ENCODE results near the gene CACNB1. TPM values are rescaled to one million over a fixed set of nuclear protein-coding genes. Genes with fewer than 3 reads are reported as not detected.
"Not testable (repeated sequence)": the region's sequence is repeated elsewhere in the genome, so short reads cannot be mapped to it uniquely, and the experiment has no call there.

CACNB1 gene
- total RNA-seq, 1 donor from 2014 or later, result 19.0 TPM

- intact Hi-C loops (cut with micrococcal nuclease), result no loop called here
Observed at GRCh38 chr17:39177256-39177655, 20.2 kb downstream of the CACNB1 start.

- intact Hi-C loops (cut with micrococcal nuclease), result no loop called here
Observed at GRCh38 chr17:39175695-39176093, 21.8 kb downstream of the CACNB1 start.

GRCh38 chr17:39174920-39175694, 22.4 kb downstream of the CACNB1 start:
- intact Hi-C loops (cut with micrococcal nuclease), result no loop called here

GRCh38 chr17:39173526-39174274, 23.8 kb downstream of the CACNB1 start:
- intact Hi-C loops (cut with micrococcal nuclease), result no loop called here

- intact Hi-C loops (cut with micrococcal nuclease), result no loop called here
Observed at GRCh38 chr17:39173080-39173479, 24.4 kb downstream of the CACNB1 start.

GRCh38 chr17:39171933-39172332, 25.5 kb downstream of the CACNB1 start:
- intact Hi-C loops (cut with micrococcal nuclease), result no loop called here

- intact Hi-C loops (cut with micrococcal nuclease), result no loop called here
Observed at GRCh38 chr17:39170558-39170957, 26.9 kb downstream of the CACNB1 start.

- intact Hi-C loops (cut with micrococcal nuclease), result no loop called here
Observed at GRCh38 chr17:39170109-39170508, 27.4 kb downstream of the CACNB1 start.

GRCh38 chr17:39169518-39169917, 28.0 kb downstream of the CACNB1 start:
- intact Hi-C loops (cut with micrococcal nuclease), result no loop called here

GRCh38 chr17:39169101-39169500, 28.4 kb downstream of the CACNB1 start:
- intact Hi-C loops (cut with micrococcal nuclease), result no loop called here

GRCh38 chr17:39168503-39168902, 29.0 kb downstream of the CACNB1 start:
- intact Hi-C loops (cut with micrococcal nuclease), result not testable (repeated sequence)

GRCh38 chr17:39167476-39167875, 30.0 kb downstream of the CACNB1 start:
- intact Hi-C loops (cut with micrococcal nuclease), result no loop called here

- intact Hi-C loops (cut with micrococcal nuclease), result no loop called here
Observed at GRCh38 chr17:39166437-39167335, 30.8 kb downstream of the CACNB1 start.

- intact Hi-C loops (cut with micrococcal nuclease), result loop anchor here (2.0 kb wide), 1 partner anchor 79 kb away; no protein-coding TSS in a partner anchor
Observed at GRCh38 chr17:39165841-39166349, 31.6 kb downstream of the CACNB1 start, which contains the start of gene ARL5C. Gene ARL5C, minus strand, starts transcription at chr17:39166161. Its CDS starts 401 bp downstream, at chr17:39165760.

- intact Hi-C loops (cut with micrococcal nuclease), result loop anchor here (2.0 kb wide), 1 partner anchor 79 kb away; no protein-coding TSS in a partner anchor
Observed at GRCh38 chr17:39165178-39165840, 32.2 kb downstream of the CACNB1 start.

- intact Hi-C loops (cut with micrococcal nuclease), result loop anchor here (2.0 kb wide), 1 partner anchor 80 kb away; no protein-coding TSS in a partner anchor
Observed at GRCh38 chr17:39164675-39165143, 32.8 kb downstream of the CACNB1 start.

- intact Hi-C loops (cut with micrococcal nuclease), result no loop called here
Observed at GRCh38 chr17:39161962-39162361, 35.5 kb downstream of the CACNB1 start.

GRCh38 chr17:39158623-39159022, 38.8 kb downstream of the CACNB1 start:
- intact Hi-C loops (cut with micrococcal nuclease), result no loop called here

- intact Hi-C loops (cut with micrococcal nuclease), result no loop called here
Observed at GRCh38 chr17:39156491-39156890, 41.0 kb downstream of the CACNB1 start.

- intact Hi-C loops (cut with micrococcal nuclease), result no loop called here
Observed at GRCh38 chr17:39155654-39156053, 41.8 kb downstream of the CACNB1 start.
